MCF 10A (cell line): Measurements from ENCODE around the gene SNAPC4. TPM values are rescaled to one million over a fixed set of nuclear protein-coding genes. Genes with fewer than 3 reads are reported as not detected.
A peak's percentile ranks its signal among the peaks of the same experiment; 100 is the strongest.

Source experiments
- BruUV-seq: library from RNA; stranded (reverse); fragments of 400-500 nt; replicated peaks from 2 replicates; lab custom pipeline; 2021; lab: Mats Ljungman, UMichigan
- CTCF ChIA-PET: fragments of 300-600 bp; sonication (Branson Sonifier 250); formaldehyde crosslinking; extraction: SDS; loops from one replicate; lab custom pipeline; 2021; ENCODE audit warnings: antibody characterized with exemption, inconsistent platforms; lab: Yijun Ruan, JAX
- POLR2A ChIA-PET: fragments of 300-600, 350-650 bp; sonication (Branson Sonifier 250); formaldehyde crosslinking; extraction: SDS; loops from one replicate; lab custom pipeline; 2020; ENCODE audit warnings: antibody characterized with exemption, inconsistent platforms; lab: Yijun Ruan, JAX
- DNase-seq: peaks from one replicate; pipeline ENCODE4 v3.0.0-alpha.2; 2018; ENCODE audit not compliant: unreplicated experiment
- H3K27ac Mint-ChIP-seq: one replicate; pipeline ENCODE4 v1.8.0; 2022; ENCODE audit warnings: mild to moderate bottlenecking, low read depth, mixed read lengths; ENCODE audit not compliant: unreplicated experiment
- H3K27me3 Mint-ChIP-seq: one replicate; pipeline ENCODE4 v1.8.0; 2022; ENCODE audit warnings: mixed read lengths; ENCODE audit not compliant: insufficient read depth, unreplicated experiment
- H3K36me3 Mint-ChIP-seq: one replicate; pipeline ENCODE4 v1.8.0; 2022; ENCODE audit warnings: mild to moderate bottlenecking, moderate library complexity, mixed read lengths; ENCODE audit not compliant: insufficient read depth, unreplicated experiment
- H3K4me1 Mint-ChIP-seq: one replicate; pipeline ENCODE4 v1.8.0; 2022; ENCODE audit warnings: mixed read lengths; ENCODE audit not compliant: insufficient read depth, unreplicated experiment
- H3K4me3 Mint-ChIP-seq: one replicate; pipeline ENCODE4 v1.8.0; 2022; ENCODE audit warnings: mild to moderate bottlenecking, moderate library complexity, mixed read lengths; ENCODE audit not compliant: unreplicated experiment
- H3K9me3 Mint-ChIP-seq: one replicate; pipeline ENCODE4 v1.8.0; 2022; ENCODE audit warnings: mixed read lengths; ENCODE audit not compliant: unreplicated experiment
- CTCF ChIP-seq: fragments of 200-600 bp; IDR thresholded peaks from one replicate; pipeline ENCODE4 v1.8.0; 2022; ENCODE audit warnings: antibody characterized with exemption, mild to moderate bottlenecking; ENCODE audit not compliant: unreplicated experiment
- intact Hi-C: fragments of 100-400 bp; cut with micrococcal nuclease; formaldehyde crosslinking; loops from 2 replicates; pipeline ENCODE4 v1.14.1; 2022
- total RNA-seq: library from RNA; stranded (reverse); gene quantifications from 2 replicates; pipeline ENCODE4 v1.2.3, GENCODE V29; 2022

The SNAPC4 gene
- total RNA-seq, 1 experiment from 2014 or later, result 9.9 TPM

- no peak for TF ChIP-seq CTCF
- H3K27me3 Mint-ChIP-seq, result no peaks in the 10 kb centered on the region
- no peak overlapping the region for H3K4me3 Mint-ChIP-seq
- DNase-seq, result no peak
- peaks cover 5% of the 10 kb centered on the region for H3K36me3 Mint-ChIP-seq
- BruUV-seq, result no TSS peak
- CTCF ChIA-PET, result interaction anchor here (0.6 to 2.3 kb wide), 4 partner anchors 34 to 1187 kb away, joined by 3 to 6 read pairs (median 3); partner anchors contain the start of gene MRPL41
- no peaks in the 10 kb centered on the region for H3K9me3 Mint-ChIP-seq
- POLR2A ChIA-PET, result no interaction called here
- no peak overlapping the region for H3K27ac Mint-ChIP-seq
- no peaks in the 10 kb centered on the region for H3K4me1 Mint-ChIP-seq
- intact Hi-C loops, result no loop called here
These were observed 34.8 kb downstream of the SNAPC4 start for GRCh38 chr9:136364942-136365774.

- peak overlapping the region; percentile 74 for H3K4me3 Mint-ChIP-seq
These were observed 35.8 kb downstream of the SNAPC4 start for GRCh38 chr9:136363949-136364748.

GRCh38 chr9:136363106-136363948 is 36.6 kb downstream of the SNAPC4 start, which contains the start of gene DNLZ:
TSS of gene DNLZ (minus strand) at chr9:136363744. CDS start at chr9:136363714, 30 bp downstream.
- peak within 1 kb of the TSS; percentile 74 for H3K4me3 Mint-ChIP-seq
- BruUV-seq, result no TSS peak
- H3K27ac Mint-ChIP-seq, result peak within 1 kb of the TSS; percentile 51
- H3K4me1 Mint-ChIP-seq, result no peaks in the 10 kb centered on the region
- peak; percentile 90 for TF ChIP-seq CTCF
- DNase-seq, result peak; percentile 96
- POLR2A ChIA-PET, result interaction anchor here (0.5 to 2.1 kb wide), 16 partner anchors 9 to 460 kb away, joined by 3 to 15 read pairs (median 4); partner anchors contain the start of genes GPSM1, SNAPC4 and UBAC1
- intact Hi-C loops, result loop anchor here (1.0 kb wide), 1 partner anchor 24 kb away; no protein-coding TSS in a partner anchor
- H3K9me3 Mint-ChIP-seq, result no peaks in the 10 kb centered on the region
- peaks cover 5% of the 10 kb centered on the region for H3K36me3 Mint-ChIP-seq
- no peaks in the 10 kb centered on the region for H3K27me3 Mint-ChIP-seq
- CTCF ChIA-PET, result interaction anchor here (0.6 to 2.3 kb wide), 18 partner anchors 11 to 1248 kb away, joined by 3 to 9 read pairs (median 4); no protein-coding TSS in a partner anchor

More at GRCh38 chr9:136363949-136364748, 35.8 kb downstream of the SNAPC4 start:
- no peaks in the 10 kb centered on the region for H3K9me3 Mint-ChIP-seq
- peaks cover 5% of the 10 kb centered on the region for H3K36me3 Mint-ChIP-seq
- H3K4me1 Mint-ChIP-seq, result no peaks in the 10 kb centered on the region
- intact Hi-C loops, result loop anchor here (1.0 kb wide), 1 partner anchor 25 kb away; no protein-coding TSS in a partner anchor
- H3K27ac Mint-ChIP-seq, result no peak overlapping the region
- no peaks in the 10 kb centered on the region for H3K27me3 Mint-ChIP-seq
- POLR2A ChIA-PET, result interaction anchor here (0.6 to 2.1 kb wide), 11 partner anchors 10 to 460 kb away, joined by 3 to 15 read pairs (median 5); partner anchors contain the start of genes SNAPC4 and UBAC1
- TF ChIP-seq CTCF, result no peak
- TSS peak; percentile 37 for BruUV-seq
- CTCF ChIA-PET, result interaction anchor here (0.6 to 2.3 kb wide), 16 partner anchors 10 to 632 kb away, joined by 3 to 9 read pairs (median 4); no protein-coding TSS in a partner anchor
- DNase-seq, result no peak
